Smooth muscle cell (in vitro differentiated cells): ENCODE results near the gene GPR150. TPM values are rescaled to one million over a fixed set of nuclear protein-coding genes. Genes with fewer than 3 reads are reported as not detected.
A peak's percentile ranks its signal among the peaks of the same experiment; 100 is the strongest.

Experiments used
- DNase-seq: peaks from one replicate; lab custom pipeline; 2025; ENCODE audit not compliant: unreplicated experiment; lab: John Stamatoyannopoulos, UW
- H2AFZ ChIP-seq: fragments of 200-600 bp; sonication (generic); 2 replicates; pipeline ENCODE4 v1.6.0; 2016; ENCODE audit warnings: antibody characterized with exemption, low read depth, mild to moderate bottlenecking
- H3F3A ChIP-seq: fragments of 200-600 bp; sonication (generic); 2 replicates; pipeline ENCODE4 v1.6.0; 2017; ENCODE audit warnings: antibody characterized with exemption, low read depth
- H3K27ac ChIP-seq: fragments of 200-600 bp; sonication (generic); 2 replicates; pipeline ENCODE4 v1.5.1; 2016; ENCODE audit warnings: low read depth, mild to moderate bottlenecking
- H3K27me3 ChIP-seq: fragments of 200-600 bp; sonication (generic); 2 replicates; pipeline ENCODE4 v1.6.1; 2016; ENCODE audit warnings: low read depth, mild to moderate bottlenecking
- H3K36me3 ChIP-seq: fragments of 200-600 bp; sonication (generic); 2 replicates; pipeline ENCODE4 v1.5.1; 2016; ENCODE audit warnings: low read depth
- H3K4me1 ChIP-seq: fragments of 200-600 bp; sonication (generic); 2 replicates; pipeline ENCODE4 v1.5.1; 2016; ENCODE audit warnings: low read depth
- H3K4me2 ChIP-seq: fragments of 200-600 bp; sonication (generic); 2 replicates; pipeline ENCODE4 v1.6.0; 2016; ENCODE audit warnings: mild to moderate bottlenecking
- H3K4me3 ChIP-seq: fragments of 200-600 bp; sonication (generic); 2 replicates; pipeline ENCODE4 v1.5.1; 2016; ENCODE audit warnings: mild to moderate bottlenecking
- H3K79me2 ChIP-seq: fragments of 200-600 bp; sonication (generic); 2 replicates; pipeline ENCODE4 v1.6.0; 2016; ENCODE audit warnings: low read depth, mild to moderate bottlenecking
- H3K9ac ChIP-seq: fragments of 200-600 bp; sonication (generic); 2 replicates; pipeline ENCODE4 v1.6.0; 2016; ENCODE audit warnings: low read depth
- H3K9me3 ChIP-seq: fragments of 200-600 bp; sonication (generic); replicated peaks from 2 replicates; pipeline ENCODE4 v1.5.1; 2016; ENCODE audit warnings: low read depth
- H4K20me1 ChIP-seq: fragments of 200-600 bp; sonication (generic); 2 replicates; pipeline ENCODE4 v1.6.0; 2016; ENCODE audit warnings: low read depth
- WGBS: methylation state at CpG from one replicate; pipeline ENCODE4 v1.1.7; 2016; ENCODE audit warnings: low lambda C conversion rate; 5-methylcytosine and 5-hydroxymethylcytosine counted together
- polyA plus RNA-seq: library from polyadenylated mRNA; unstranded; fragments of >200 nt; fragmentation: Nextera tagmentation; extraction: Ambion mirVana; gene quantifications from 2 replicates; pipeline ENCODE4 v1.2.1, GENCODE V29; 2016
- total RNA-seq: library from RNA; depleted of rRNA; stranded (reverse); fragments of >200 nt; gene quantifications from 2 replicates; pipeline ENCODE4 v1.2.3, GENCODE V29; 2014
- TF ChIP-seq, protein P1 (sequence below): fragments of 200-600 bp; sonication (generic); IDR thresholded peaks from 2 replicates; pipeline ENCODE4 v1.5.1; 2017; ENCODE audit warnings: borderline replicate concordance, mild to moderate bottlenecking, antibody characterized with exemption; ENCODE audit not compliant: insufficient read depth, poor library complexity, severe bottlenecking

The GPR150 gene
- total RNA-seq = 0.04 TPM in 1 of 2 replicates, not detected in the other
- 0.13 and 0.77 TPM in 2 replicates for polyA plus RNA-seq

DNA sequence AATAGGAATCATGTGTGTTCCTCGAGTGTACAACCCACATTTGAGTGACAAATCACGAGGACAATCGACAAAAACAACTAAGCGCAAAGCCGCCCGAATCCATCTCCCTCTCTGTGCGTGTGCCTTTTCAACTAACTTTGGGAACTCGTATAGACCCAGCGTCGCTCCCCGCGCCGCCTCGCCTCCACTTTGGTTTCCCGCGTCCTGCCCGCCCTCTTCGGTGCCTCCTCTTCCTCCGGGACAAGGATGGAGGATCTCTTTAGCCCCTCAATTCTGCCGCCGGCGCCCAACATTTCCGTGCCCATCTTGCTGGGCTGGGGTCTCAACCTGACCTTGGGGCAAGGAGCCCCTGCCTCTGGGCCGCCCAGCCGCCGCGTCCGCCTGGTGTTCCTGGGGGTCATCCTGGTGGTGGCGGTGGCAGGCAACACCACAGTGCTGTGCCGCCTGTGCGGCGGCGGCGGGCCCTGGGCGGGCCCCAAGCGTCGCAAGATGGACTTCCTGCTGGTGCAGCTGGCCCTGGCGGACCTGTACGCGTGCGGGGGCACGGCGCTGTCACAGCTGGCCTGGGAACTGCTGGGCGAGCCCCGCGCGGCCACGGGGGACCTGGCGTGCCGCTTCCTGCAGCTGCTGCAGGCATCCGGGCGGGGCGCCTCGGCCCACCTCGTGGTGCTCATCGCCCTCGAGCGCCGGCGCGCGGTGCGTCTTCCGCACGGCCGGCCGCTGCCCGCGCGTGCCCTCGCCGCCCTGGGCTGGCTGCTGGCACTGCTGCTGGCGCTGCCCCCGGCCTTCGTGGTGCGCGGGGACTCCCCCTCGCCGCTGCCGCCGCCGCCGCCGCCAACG, at the start of gene GPR150:
Gene GPR150 (plus strand): TSS at position 58 of the 840 bp plus-strand sequence. CDS start 189 bp downstream, at position 247.
- H3F3A ChIP-seq = no peaks in the 10 kb centered on the region
- H3K36me3 ChIP-seq = no peaks in the 10 kb centered on the region
- H2AFZ ChIP-seq = peak within 1 kb of the TSS; percentile 96
- H3K27me3 ChIP-seq = peaks cover 36% of the 10 kb centered on the region
- peak within 1 kb of the TSS; percentile 96 for H3K4me2 ChIP-seq
- H4K20me1 ChIP-seq = no peaks in the 10 kb centered on the region
- H3K4me1 ChIP-seq = peaks cover 22% of the 10 kb centered on the region
- no peaks in the 10 kb centered on the region for H3K9me3 ChIP-seq
- no peaks in the 10 kb centered on the region for H3K79me2 ChIP-seq
- H3K27ac ChIP-seq = no peak within 1 kb of the TSS
- WGBS = 2% methylated on average over 50 of the region's 85 CpGs
- peak within 1 kb of the TSS; percentile 59 for H3K4me3 ChIP-seq
- DNase-seq = no peak
- H3K9ac ChIP-seq = no peak within 1 kb of the TSS
- TF ChIP-seq, protein P1, sequence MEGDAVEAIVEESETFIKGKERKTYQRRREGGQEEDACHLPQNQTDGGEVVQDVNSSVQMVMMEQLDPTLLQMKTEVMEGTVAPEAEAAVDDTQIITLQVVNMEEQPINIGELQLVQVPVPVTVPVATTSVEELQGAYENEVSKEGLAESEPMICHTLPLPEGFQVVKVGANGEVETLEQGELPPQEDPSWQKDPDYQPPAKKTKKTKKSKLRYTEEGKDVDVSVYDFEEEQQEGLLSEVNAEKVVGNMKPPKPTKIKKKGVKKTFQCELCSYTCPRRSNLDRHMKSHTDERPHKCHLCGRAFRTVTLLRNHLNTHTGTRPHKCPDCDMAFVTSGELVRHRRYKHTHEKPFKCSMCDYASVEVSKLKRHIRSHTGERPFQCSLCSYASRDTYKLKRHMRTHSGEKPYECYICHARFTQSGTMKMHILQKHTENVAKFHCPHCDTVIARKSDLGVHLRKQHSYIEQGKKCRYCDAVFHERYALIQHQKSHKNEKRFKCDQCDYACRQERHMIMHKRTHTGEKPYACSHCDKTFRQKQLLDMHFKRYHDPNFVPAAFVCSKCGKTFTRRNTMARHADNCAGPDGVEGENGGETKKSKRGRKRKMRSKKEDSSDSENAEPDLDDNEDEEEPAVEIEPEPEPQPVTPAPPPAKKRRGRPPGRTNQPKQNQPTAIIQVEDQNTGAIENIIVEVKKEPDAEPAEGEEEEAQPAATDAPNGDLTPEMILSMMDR = no peak

DNA sequence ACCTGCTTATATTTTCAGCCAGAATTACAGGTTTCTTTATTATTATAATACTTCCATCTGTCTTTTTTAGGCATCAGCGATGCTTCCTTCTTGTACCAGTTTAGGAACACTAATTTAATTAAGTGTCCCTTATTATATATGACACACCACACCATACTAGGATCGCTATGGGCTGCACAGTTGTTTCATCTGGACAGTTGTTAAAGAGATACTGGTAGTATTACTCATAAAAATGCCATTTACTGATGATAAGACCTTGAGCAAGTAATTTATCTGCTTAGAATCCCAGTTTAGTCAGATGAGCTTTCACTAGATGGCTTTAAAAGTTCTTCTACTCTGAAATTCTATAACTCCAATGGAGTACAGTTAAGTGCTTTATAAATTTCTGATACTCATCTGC, 47.9 kb upstream of the GPR150 start:
- no peaks in the 10 kb centered on the region for H3K9me3 ChIP-seq
- no peak overlapping the region for H3K9ac ChIP-seq
- H3K79me2 ChIP-seq = no peaks in the 10 kb centered on the region
- no peak overlapping the region for H3K4me3 ChIP-seq
- H3K27me3 ChIP-seq = no peaks in the 10 kb centered on the region
- no peaks in the 10 kb centered on the region for H4K20me1 ChIP-seq
- no peak overlapping the region for H2AFZ ChIP-seq
- WGBS = 44% methylated on average over 2 of the region's 2 CpGs
- no peaks in the 10 kb centered on the region for H3K4me1 ChIP-seq
- no peak overlapping the region for H3K4me2 ChIP-seq
- H3K27ac ChIP-seq = no peak overlapping the region
- no peak for DNase-seq
- TF ChIP-seq, protein P1 = no peak
- peaks cover 7% of the 10 kb centered on the region for H3K36me3 ChIP-seq
- no peaks in the 10 kb centered on the region for H3F3A ChIP-seq

DNA sequence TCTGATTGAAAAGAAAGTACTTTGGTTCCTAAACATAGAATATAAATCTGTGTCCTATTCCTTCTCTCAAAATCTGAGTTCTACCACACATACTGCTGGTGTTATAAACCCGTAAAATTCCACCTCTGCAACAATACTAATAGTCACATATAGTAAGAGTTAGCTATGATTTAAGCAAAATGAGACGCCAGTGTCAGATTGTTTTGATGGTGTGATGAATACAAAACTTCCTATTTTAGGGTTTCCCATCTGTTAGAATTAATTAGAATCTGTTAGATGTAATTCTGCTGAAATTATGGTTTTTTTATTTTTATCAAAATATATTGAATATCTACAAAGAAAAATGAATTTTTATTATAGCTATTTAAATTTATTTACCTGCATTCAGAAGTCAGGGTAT, 38.3 kb upstream of the GPR150 start:
- TF ChIP-seq, protein P1 = no peak
- H3K4me1 ChIP-seq = no peaks in the 10 kb centered on the region
- H3K27ac ChIP-seq = no peak overlapping the region
- no peak overlapping the region for H3K9ac ChIP-seq
- H2AFZ ChIP-seq = no peak overlapping the region
- no peaks in the 10 kb centered on the region for H3K9me3 ChIP-seq
- H3K27me3 ChIP-seq = no peaks in the 10 kb centered on the region
- H3K79me2 ChIP-seq = no peaks in the 10 kb centered on the region
- WGBS = 96% methylated on average over 2 of the region's 2 CpGs
- no peak for DNase-seq
- no peaks in the 10 kb centered on the region for H3K36me3 ChIP-seq
- H3K4me2 ChIP-seq = no peak overlapping the region
- no peak overlapping the region for H3K4me3 ChIP-seq
- H4K20me1 ChIP-seq = no peaks in the 10 kb centered on the region
- no peaks in the 10 kb centered on the region for H3F3A ChIP-seq

DNA sequence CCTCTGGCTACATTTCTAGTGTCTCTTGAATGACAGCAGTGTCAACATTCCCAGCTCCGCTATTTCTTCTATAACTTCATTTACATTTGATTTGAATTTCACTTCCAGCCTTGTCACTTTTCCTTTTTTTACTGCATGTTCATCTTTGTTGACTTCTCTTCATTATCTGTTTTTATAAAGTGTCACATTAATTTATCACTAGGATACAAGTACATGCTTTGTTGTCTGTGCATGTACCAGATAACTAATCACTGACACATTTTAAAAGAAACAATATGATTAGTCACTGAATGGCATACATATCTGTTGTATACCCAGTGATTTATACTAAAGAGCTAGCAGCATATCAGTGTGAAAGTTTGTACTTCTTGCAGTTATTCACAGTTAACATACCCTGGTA, 35.9 kb upstream of the GPR150 start:
- no peaks in the 10 kb centered on the region for H3K27me3 ChIP-seq
- no peaks in the 10 kb centered on the region for H3K79me2 ChIP-seq
- no peak overlapping the region for H3K9ac ChIP-seq
- no peak overlapping the region for H3K4me3 ChIP-seq
- H3K27ac ChIP-seq = no peak overlapping the region
- H3K4me1 ChIP-seq = no peaks in the 10 kb centered on the region
- H3K9me3 ChIP-seq = no peaks in the 10 kb centered on the region
- no peaks in the 10 kb centered on the region for H3K36me3 ChIP-seq
- no peak overlapping the region for H2AFZ ChIP-seq
- WGBS = 70% methylated on average over 1 of the region's 1 CpG
- H3K4me2 ChIP-seq = no peak overlapping the region
- no peaks in the 10 kb centered on the region for H3F3A ChIP-seq
- no peak for DNase-seq
- TF ChIP-seq, protein P1 = no peak
- no peaks in the 10 kb centered on the region for H4K20me1 ChIP-seq
